Osteocyte (in vitro differentiated cells): ENCODE measurements around the gene CCDC174. TPM values are rescaled to one million over a fixed set of nuclear protein-coding genes. Genes with fewer than 3 reads are reported as not detected.

Experiments used
- DNase-seq: peaks from one replicate; pipeline ENCODE4 v3.0.0; 2021; ENCODE audit warnings: mixed read lengths; ENCODE audit not compliant: unreplicated experiment; ENCODE audit errors: extremely low spot score
- H3K27ac Mint-ChIP-seq: one replicate; pipeline ENCODE4 v1.8.0; 2021; ENCODE audit warnings: mild to moderate bottlenecking, mixed read lengths; ENCODE audit not compliant: unreplicated experiment
- H3K27me3 Mint-ChIP-seq: one replicate; pipeline ENCODE4 v1.8.0; 2021; ENCODE audit warnings: mixed read lengths; ENCODE audit not compliant: unreplicated experiment
- H3K36me3 Mint-ChIP-seq: one replicate; pipeline ENCODE4 v1.8.0; 2021; ENCODE audit warnings: mixed read lengths; ENCODE audit not compliant: unreplicated experiment
- H3K4me1 Mint-ChIP-seq: one replicate; pipeline ENCODE4 v1.8.0; 2021; ENCODE audit warnings: mixed read lengths; ENCODE audit not compliant: unreplicated experiment
- H3K4me3 Mint-ChIP-seq: one replicate; pipeline ENCODE4 v1.8.0; 2021; ENCODE audit warnings: mild to moderate bottlenecking, moderate library complexity, mixed read lengths; ENCODE audit not compliant: unreplicated experiment
- H3K9me3 Mint-ChIP-seq: one replicate; pipeline ENCODE4 v1.8.0; 2021; ENCODE audit warnings: mixed read lengths; ENCODE audit not compliant: unreplicated experiment
- CTCF ChIP-seq: fragments of 200-600 bp; sonication (generic); IDR thresholded peaks from 2 replicates; pipeline ENCODE4 v1.5.0; 2021; ENCODE audit warnings: antibody characterized with exemption, mild to moderate bottlenecking, moderate library complexity
- total RNA-seq: library from RNA; stranded (reverse); gene quantifications from 2 replicates; pipeline ENCODE4 v1.2.1, GENCODE V29; 2021

Gene CCDC174
- total RNA-seq, 1 donor from 2014 or later = 18.4 TPM

GRCh38 chr3:14631101-14631497, 20.5 kb upstream of the CCDC174 start:
- Mint-ChIP-seq H3K4me1 (no peaks in the 10 kb centered on the region), H3K27ac (no peak overlapping the region), H3K4me3 (no peak overlapping the region), H3K27me3 (peaks cover 40% of the 10 kb centered on the region), H3K36me3 (no peaks in the 10 kb centered on the region), H3K9me3 (no peaks in the 10 kb centered on the region)
- no peak for DNase-seq
- TF ChIP-seq CTCF = no peak

- Mint-ChIP-seq H3K36me3 (no peaks in the 10 kb centered on the region), H3K4me1 (no peaks in the 10 kb centered on the region), H3K27ac (no peak overlapping the region), H3K27me3 (peaks cover 45% of the 10 kb centered on the region), H3K9me3 (no peaks in the 10 kb centered on the region), H3K4me3 (no peak overlapping the region)
- DNase-seq = peak; percentile 53
- no peak for TF ChIP-seq CTCF
Measured at GRCh38 chr3:14631687-14632441, 19.7 kb upstream of the CCDC174 start.

- Mint-ChIP-seq H3K27ac (no peak overlapping the region), H3K4me1 (no peaks in the 10 kb centered on the region), H3K36me3 (no peaks in the 10 kb centered on the region), H3K27me3 (peaks cover 51% of the 10 kb centered on the region), H3K9me3 (no peaks in the 10 kb centered on the region), H3K4me3 (no peak overlapping the region)
- DNase-seq = peak; percentile 66
- no peak for TF ChIP-seq CTCF
Measured at GRCh38 chr3:14632442-14632930, 19.1 kb upstream of the CCDC174 start.

- Mint-ChIP-seq H3K27me3 (peaks cover 55% of the 10 kb centered on the region), H3K36me3 (no peaks in the 10 kb centered on the region), H3K27ac (no peak overlapping the region), H3K4me3 (no peak overlapping the region), H3K4me1 (no peaks in the 10 kb centered on the region), H3K9me3 (no peaks in the 10 kb centered on the region)
- peak; percentile 72 for DNase-seq
- no peak for TF ChIP-seq CTCF
Measured at GRCh38 chr3:14633417-14633816, 18.1 kb upstream of the CCDC174 start.

GRCh38 chr3:14633819-14634424, 17.6 kb upstream of the CCDC174 start:
- H3K4me1 Mint-ChIP-seq = no peaks in the 10 kb centered on the region
- H3K27me3 Mint-ChIP-seq = peaks cover 56% of the 10 kb centered on the region
- DNase-seq = peak; percentile 66
- no peaks in the 10 kb centered on the region for H3K9me3 Mint-ChIP-seq
- peak; percentile 62 for TF ChIP-seq CTCF
- no peaks in the 10 kb centered on the region for H3K36me3 Mint-ChIP-seq
- H3K27ac Mint-ChIP-seq = no peak overlapping the region
- no peak overlapping the region for H3K4me3 Mint-ChIP-seq
